Stimulated activated CD4-positive, alpha-beta T cell treated with anti-CD3 and anti-CD28 coated beads, Interleukin-2, amount 100 ng/mL, for 48 hours (primary cell): ENCODE data around the gene ALPI.
A peak's percentile ranks its signal among the peaks of the same experiment; 100 is the strongest.
"Not testable (repeated sequence)": the region's sequence is repeated elsewhere in the genome, so short reads cannot be mapped to it uniquely, and the experiment has no call there.

Source experiments
- DNase-seq, 2 donors: peaks; one replicate each; pipeline ENCODE4 v3.0.0-alpha.2; 2020

Gene ALPI

GRCh38 chr2:232443669-232444408, 12.1 kb upstream of the ALPI start:
- not testable (repeated sequence) for DNase-seq

GRCh38 chr2:232444409-232445148, 11.4 kb upstream of the ALPI start:
- DNase-seq = peak; percentile 74 to 75

- not testable (repeated sequence) for DNase-seq
Measured at GRCh38 chr2:232445149-232445885, 10.6 kb upstream of the ALPI start.

GRCh38 chr2:232446266-232446777, 9.6 kb upstream of the ALPI start:
- DNase-seq = not testable (repeated sequence)

- DNase-seq = no peak
Measured at GRCh38 chr2:232447091-232447620, 8.8 kb upstream of the ALPI start.

GRCh38 chr2:232447638-232448303, 8.2 kb upstream of the ALPI start:
- no peak for DNase-seq

GRCh38 chr2:232448304-232448690, 7.7 kb upstream of the ALPI start:
- no peak for DNase-seq

GRCh38 chr2:232449964-232450363, 6.0 kb upstream of the ALPI start:
- DNase-seq = no peak

- not testable (repeated sequence) for DNase-seq
Measured at GRCh38 chr2:232451645-232452044, 4.3 kb upstream of the ALPI start.

GRCh38 chr2:232454630-232455029, 1.3 kb upstream of the ALPI start:
- no peak for DNase-seq

- DNase-seq = no peak
Measured at GRCh38 chr2:232456296-232457120, 555 bp downstream of the ALPI start.

- DNase-seq = no peak
Measured at GRCh38 chr2:232457121-232458011, 1.4 kb downstream of the ALPI start.

- DNase-seq = no peak
Measured at GRCh38 chr2:232458051-232458660, 2.2 kb downstream of the ALPI start.

- no peak for DNase-seq
Measured at GRCh38 chr2:232458661-232459418, 2.9 kb downstream of the ALPI start.

- DNase-seq = no peak
Measured at GRCh38 chr2:232459419-232460035, 3.6 kb downstream of the ALPI start.

- no peak for DNase-seq
Measured at GRCh38 chr2:232460171-232460570, 4.2 kb downstream of the ALPI start.

GRCh38 chr2:232463701-232464543, 8.0 kb downstream of the ALPI start:
- no peak for DNase-seq

- DNase-seq = no peak
Measured at GRCh38 chr2:232464544-232464885, 8.6 kb downstream of the ALPI start.
